OCI-LY7 (cell line): ENCODE measurements around the gene TRABD2B. TPM values are rescaled to one million over a fixed set of nuclear protein-coding genes. Genes with fewer than 3 reads are reported as not detected.

Experiments used
- BruUV-seq: library from RNA; stranded (reverse); fragments of 400-500 nt; replicated peaks from 2 replicates; lab custom pipeline; 2021; lab: Mats Ljungman, UMichigan
- CTCF ChIA-PET: fragments of 300-600 bp; sonication (Branson Sonifier 250); formaldehyde crosslinking; loops from one replicate; lab custom pipeline; 2022; ENCODE audit warnings: antibody characterized with exemption; ENCODE audit not compliant: unreplicated experiment; lab: Charles Lee
- POLR2A ChIA-PET: fragments of 300-600 bp; sonication (Branson Sonifier 250); formaldehyde crosslinking; loops from one replicate; lab custom pipeline; 2022; ENCODE audit warnings: antibody characterized with exemption; lab: Charles Lee
- DNase-seq: peaks from one replicate; pipeline ENCODE4 v3.0.0-alpha.2; 2015; ENCODE audit warnings: low spot score
- H2AFZ ChIP-seq: fragments of 200-600 bp; sonication (generic), shearing (Covaris generic); 2 replicates; pipeline ENCODE4 v1.6.1; 2014; ENCODE audit warnings: mild to moderate bottlenecking, antibody characterized with exemption, low read length, moderate library complexity
- H3K27ac ChIP-seq: fragments of 200-600 bp; sonication (generic); 2 replicates; pipeline ENCODE4 v1.5.1; 2014; ENCODE audit warnings: mixed run types, low read depth, mild to moderate bottlenecking, moderate library complexity, low read length, inconsistent platforms; ENCODE audit not compliant: poor library complexity, severe bottlenecking
- H3K36me3 ChIP-seq: fragments of 200-600 bp; sonication (generic); 2 replicates; pipeline ENCODE4 v1.6.1; 2014; ENCODE audit warnings: mild to moderate bottlenecking, antibody characterized with exemption, low read length, moderate library complexity, mixed read lengths; ENCODE audit not compliant: insufficient read depth
- H3K4me1 ChIP-seq: fragments of 200-600 bp; sonication (generic); 2 replicates; pipeline ENCODE4 v1.5.1; 2014; ENCODE audit warnings: mild to moderate bottlenecking, low read length; ENCODE audit not compliant: insufficient read depth, poor library complexity, severe bottlenecking
- H3K4me2 ChIP-seq: fragments of 200-600 bp; sonication (generic); 2 replicates; pipeline ENCODE4 v1.6.1; 2014; ENCODE audit warnings: mild to moderate bottlenecking, low read length
- H3K4me3 ChIP-seq: fragments of 200-600 bp; sonication (generic); 2 replicates; pipeline ENCODE4 v1.5.1; 2014; ENCODE audit warnings: mild to moderate bottlenecking, low read depth, low read length; ENCODE audit not compliant: poor library complexity, severe bottlenecking
- H3K79me2 ChIP-seq: fragments of 200-600 bp; sonication (generic); 2 replicates; pipeline ENCODE4 v1.6.1; 2016; ENCODE audit warnings: low read depth, mild to moderate bottlenecking, low read length, moderate library complexity, mixed read lengths; ENCODE audit not compliant: insufficient read depth
- H3K9me2 ChIP-seq: fragments of 200-600 bp; sonication (generic); 2 replicates; pipeline ENCODE4 v1.6.1; 2016; ENCODE audit warnings: mild to moderate bottlenecking, low read length, mixed read lengths; ENCODE audit not compliant: insufficient read depth
- H3K9me3 ChIP-seq: fragments of 200-600 bp; sonication (generic); 2 replicates; pipeline ENCODE4 v1.6.1; 2014; ENCODE audit warnings: mild to moderate bottlenecking, mixed run types, low read length, mixed read lengths
- H4K20me1 ChIP-seq: fragments of 200-600 bp; sonication (generic); 2 replicates; pipeline ENCODE4 v1.6.1; 2014; ENCODE audit warnings: mild to moderate bottlenecking, antibody characterized with exemption, low read length, moderate library complexity, mixed read lengths; ENCODE audit not compliant: insufficient read depth
- EZH2phosphoT487 ChIP-seq: fragments of 200-600 bp; sonication (generic); IDR thresholded peaks from 2 replicates; pipeline ENCODE4 v1.6.1; 2018; ENCODE audit warnings: low read depth, borderline replicate concordance, mild to moderate bottlenecking, mixed run types, antibody characterized with exemption, low read length, moderate library complexity, mixed read lengths
- intact Hi-C: fragments of 100-400 bp; cut with micrococcal nuclease; formaldehyde crosslinking; loops from one replicate; pipeline ENCODE4 v1.10.0; 2022; ENCODE audit not compliant: unreplicated experiment
- total RNA-seq, 2 experiments: library from RNA; depleted of rRNA in 1 of 2; stranded (reverse); fragments of >200 nt in 1 of 2; shearing (Covaris generic) in 1 of 2; gene quantifications; 2 replicates each; pipeline ENCODE4 v1.2.3, GENCODE V29; 2014 to 2022
- TF ChIP-seq, protein P1 (sequence below): fragments of 200-600 bp; sonication (generic); conservative IDR thresholded peaks from 2 replicates; pipeline ENCODE4 v1.5.1; 2014; ENCODE audit warnings: mild to moderate bottlenecking, antibody characterized with exemption, low read length, moderate library complexity, mixed read lengths

TRABD2B gene
- total RNA-seq, 2 experiments from 2014 or later = not detected

DNA sequence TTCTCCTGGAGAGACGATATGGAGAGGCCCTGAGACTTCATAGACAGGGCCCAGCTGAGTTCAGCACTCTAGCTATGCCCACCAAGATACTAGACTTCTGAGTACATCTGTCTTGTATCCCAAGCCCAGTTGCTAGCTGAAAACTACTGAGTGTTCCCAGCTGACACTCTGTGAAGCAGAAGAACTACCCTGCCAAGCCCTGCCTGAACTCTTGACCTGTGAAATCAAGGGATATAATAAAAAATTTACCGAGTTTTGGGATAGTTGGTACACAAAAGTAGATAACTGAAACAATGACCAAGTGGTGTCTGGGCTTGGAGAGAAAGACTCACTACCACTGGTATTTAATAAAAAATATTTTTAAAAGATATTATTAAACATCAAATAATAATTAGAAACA, 267.5 kb downstream of the TRABD2B start:
- CTCF ChIA-PET = no interaction called here
- intact Hi-C loops = loop anchor here (5.0 kb wide), 1 partner anchor 292 kb away; the partner anchor contains the start of gene FOXD2
- H3K79me2 ChIP-seq = no peaks in the 10 kb centered on the region

DNA sequence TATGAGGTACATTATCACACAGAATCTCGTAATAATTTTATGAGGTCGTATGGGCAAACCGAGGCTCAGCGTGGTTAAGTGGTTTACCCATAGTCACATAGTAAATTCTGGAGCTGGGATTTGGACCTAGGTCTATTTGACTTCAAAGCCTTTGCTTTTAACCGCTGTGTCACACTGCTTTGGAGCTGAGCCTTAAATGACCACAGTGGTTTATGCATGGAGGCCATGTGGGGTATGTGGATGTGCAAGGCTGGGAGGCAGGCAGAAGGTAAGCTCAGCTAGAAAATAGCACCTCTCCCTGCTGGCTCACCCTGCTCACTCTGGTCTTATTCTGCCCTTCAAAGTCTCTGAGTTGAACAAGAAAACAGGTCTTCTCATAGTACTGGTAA, 269.5 kb downstream of the TRABD2B start:
- DNase-seq = no peak
- CTCF ChIA-PET = no interaction called here

More for the DNA sequence above, 267.5 kb downstream of the TRABD2B start:
- H3K4me1 ChIP-seq = peaks cover 4% of the 10 kb centered on the region
- no peak overlapping the region for H3K4me2 ChIP-seq
- H2AFZ ChIP-seq = no peak overlapping the region
- no peaks in the 10 kb centered on the region for H3K9me3 ChIP-seq
- H3K27ac ChIP-seq = no peak overlapping the region
- POLR2A ChIA-PET = no interaction called here
- H3K36me3 ChIP-seq = no peaks in the 10 kb centered on the region
- H3K9me2 ChIP-seq = no peaks in the 10 kb centered on the region
- DNase-seq = no peak
- H4K20me1 ChIP-seq = no peaks in the 10 kb centered on the region
- no TSS peak for BruUV-seq
- H3K4me3 ChIP-seq = no peak overlapping the region
- TF ChIP-seq, protein P1, sequence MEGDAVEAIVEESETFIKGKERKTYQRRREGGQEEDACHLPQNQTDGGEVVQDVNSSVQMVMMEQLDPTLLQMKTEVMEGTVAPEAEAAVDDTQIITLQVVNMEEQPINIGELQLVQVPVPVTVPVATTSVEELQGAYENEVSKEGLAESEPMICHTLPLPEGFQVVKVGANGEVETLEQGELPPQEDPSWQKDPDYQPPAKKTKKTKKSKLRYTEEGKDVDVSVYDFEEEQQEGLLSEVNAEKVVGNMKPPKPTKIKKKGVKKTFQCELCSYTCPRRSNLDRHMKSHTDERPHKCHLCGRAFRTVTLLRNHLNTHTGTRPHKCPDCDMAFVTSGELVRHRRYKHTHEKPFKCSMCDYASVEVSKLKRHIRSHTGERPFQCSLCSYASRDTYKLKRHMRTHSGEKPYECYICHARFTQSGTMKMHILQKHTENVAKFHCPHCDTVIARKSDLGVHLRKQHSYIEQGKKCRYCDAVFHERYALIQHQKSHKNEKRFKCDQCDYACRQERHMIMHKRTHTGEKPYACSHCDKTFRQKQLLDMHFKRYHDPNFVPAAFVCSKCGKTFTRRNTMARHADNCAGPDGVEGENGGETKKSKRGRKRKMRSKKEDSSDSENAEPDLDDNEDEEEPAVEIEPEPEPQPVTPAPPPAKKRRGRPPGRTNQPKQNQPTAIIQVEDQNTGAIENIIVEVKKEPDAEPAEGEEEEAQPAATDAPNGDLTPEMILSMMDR = no peak
- no peak for TF ChIP-seq EZH2phosphoT487

DNA sequence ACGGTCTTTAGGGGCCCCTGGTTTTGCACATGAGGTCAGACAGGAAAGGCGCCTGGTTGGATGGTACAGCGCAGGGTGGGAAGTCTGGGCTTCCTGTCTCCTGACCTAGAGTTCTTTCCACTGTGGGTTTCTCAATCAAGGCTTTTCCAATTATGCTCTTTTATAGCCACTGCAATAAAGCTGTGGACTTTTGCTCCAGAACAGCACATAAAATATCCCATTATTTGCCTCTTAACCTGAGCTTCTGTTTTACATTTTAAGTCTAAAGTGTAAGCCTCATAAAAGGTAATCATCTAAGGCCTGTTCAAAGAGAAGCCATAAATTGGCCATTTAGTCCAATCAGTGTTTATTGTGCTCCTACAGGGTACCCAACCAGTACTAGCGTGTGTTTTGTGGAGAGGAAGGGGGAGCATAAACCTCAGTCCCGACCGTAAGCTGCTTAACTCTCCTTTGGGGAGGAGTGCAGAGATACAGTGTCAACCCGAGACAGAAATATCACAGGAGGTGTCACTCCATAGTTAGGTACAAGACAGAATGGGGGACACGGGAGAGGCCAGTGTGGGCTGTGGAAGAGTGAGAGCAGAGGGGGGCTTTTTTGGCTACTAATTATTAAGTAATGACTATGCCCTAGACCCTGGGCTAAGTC, 270.0 kb downstream of the TRABD2B start:
- H3K4me2 ChIP-seq = no peak overlapping the region
- DNase-seq = no peak
- H3K9me2 ChIP-seq = no peaks in the 10 kb centered on the region
- CTCF ChIA-PET = interaction anchor here (1.5 kb wide), 1 partner anchor 18 kb away, joined by 5 read pairs; no protein-coding TSS in a partner anchor
- H3K4me3 ChIP-seq = no peak overlapping the region
- no peak overlapping the region for H2AFZ ChIP-seq
- no peaks in the 10 kb centered on the region for H3K79me2 ChIP-seq
- no peaks in the 10 kb centered on the region for H4K20me1 ChIP-seq
- no peak overlapping the region for H3K27ac ChIP-seq
- TF ChIP-seq EZH2phosphoT487 = no peak
- TF ChIP-seq, protein P1 = no peak
- POLR2A ChIA-PET = interaction anchor here (0.6 to 0.8 kb wide), 2 partner anchors 65 to 358 kb away, joined by 3 read pairs; no protein-coding TSS in a partner anchor
- peaks cover 11% of the 10 kb centered on the region for H3K4me1 ChIP-seq
- no TSS peak for BruUV-seq
- intact Hi-C loops = loop anchor here (2.0 to 5.0 kb wide), 2 partner anchors 290 to 338 kb away; partner anchors contain the start of gene FOXD2
- no peaks in the 10 kb centered on the region for H3K9me3 ChIP-seq
- no peaks in the 10 kb centered on the region for H3K36me3 ChIP-seq

More for the DNA sequence above, 269.5 kb downstream of the TRABD2B start:
- Histone ChIP-seq H3K27ac (no peak overlapping the region), H3K4me3 (no peak overlapping the region), H3K9me2 (no peaks in the 10 kb centered on the region), H3K36me3 (no peaks in the 10 kb centered on the region), H3K4me2 (no peak overlapping the region), H3K4me1 (peaks cover 11% of the 10 kb centered on the region), H3K79me2 (no peaks in the 10 kb centered on the region), H2AFZ (no peak overlapping the region), H4K20me1 (no peaks in the 10 kb centered on the region), H3K9me3 (no peaks in the 10 kb centered on the region)
- no peak for TF ChIP-seq EZH2phosphoT487
- intact Hi-C loops = loop anchor here (2.0 to 5.0 kb wide), 2 partner anchors 290 to 339 kb away; partner anchors contain the start of gene FOXD2
- POLR2A ChIA-PET = interaction anchor here (0.6 to 1.0 kb wide), 2 partner anchors 10 to 199 kb away, joined by 3 to 5 read pairs; no protein-coding TSS in a partner anchor
- no TSS peak for BruUV-seq
